Activated T-cell treated with anti-CD3 and anti-CD28 coated beads, Interleukin-2, amount 50 U/mL, for 1 hour (primary cell): ENCODE data around the gene CYLD.
A peak's percentile ranks its signal among the peaks of the same experiment; 100 is the strongest.

Experiments
- DNase-seq: peaks from one replicate; pipeline ENCODE4 v3.0.0-alpha.2; 2020

Gene CYLD

GRCh38 chr16:50741781-50742575 lies at the start of gene CYLD:
TSS of gene CYLD (plus strand) at chr16:50742086. CDS start at chr16:50749699, 7,613 bp downstream.
- DNase-seq: peak; percentile 98

GRCh38 chr16:50692644-50692998 lies 49.3 kb upstream of the CYLD start:
- no peak for DNase-seq

DNA sequence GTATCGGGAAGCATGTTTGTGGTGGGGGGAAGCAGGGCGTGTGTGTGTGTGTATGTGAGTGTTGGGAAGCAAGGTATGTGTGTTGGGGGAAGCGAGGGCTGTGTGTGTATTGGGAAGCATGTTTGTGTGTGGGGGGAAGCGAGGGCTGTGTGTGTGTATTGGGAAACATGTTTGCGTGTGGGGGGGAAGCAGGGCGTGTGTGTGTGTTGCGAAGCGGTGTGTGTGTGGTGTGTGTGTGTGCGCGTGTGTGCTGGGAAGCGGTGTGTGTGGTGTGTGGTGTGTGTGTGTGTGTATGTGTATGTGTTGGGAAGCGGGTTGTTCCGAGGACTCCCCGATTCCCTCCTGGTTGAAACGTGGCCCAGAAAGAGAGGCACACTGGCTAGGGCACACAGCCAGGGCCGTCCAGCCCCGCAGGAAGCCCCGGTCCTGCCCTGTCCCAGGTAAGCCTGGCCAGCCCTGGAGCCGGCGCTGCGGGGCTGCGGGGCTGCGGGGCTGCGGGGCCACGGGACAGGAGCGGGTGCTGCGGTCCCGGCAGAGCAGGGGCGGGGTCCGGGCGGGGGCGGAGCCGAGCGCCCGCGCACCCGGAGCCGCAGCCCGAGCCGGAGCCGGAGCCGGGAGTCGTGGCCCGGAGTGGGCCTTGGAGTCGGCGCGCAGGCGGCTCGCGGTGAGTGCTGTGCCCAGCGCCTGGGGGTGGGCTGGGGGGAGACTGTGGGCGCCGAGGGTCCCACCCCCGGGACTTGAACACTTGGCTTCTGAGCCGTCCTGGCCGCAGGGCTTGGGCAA lies 48.7 kb upstream of the CYLD start, which contains the start of gene NOD2:
Gene NOD2 (plus strand): TSS at position 608 of the 783 bp plus-strand sequence. CDS start 5,890 bp downstream, outside the sequence.
- peak; percentile 57 for DNase-seq

DNA sequence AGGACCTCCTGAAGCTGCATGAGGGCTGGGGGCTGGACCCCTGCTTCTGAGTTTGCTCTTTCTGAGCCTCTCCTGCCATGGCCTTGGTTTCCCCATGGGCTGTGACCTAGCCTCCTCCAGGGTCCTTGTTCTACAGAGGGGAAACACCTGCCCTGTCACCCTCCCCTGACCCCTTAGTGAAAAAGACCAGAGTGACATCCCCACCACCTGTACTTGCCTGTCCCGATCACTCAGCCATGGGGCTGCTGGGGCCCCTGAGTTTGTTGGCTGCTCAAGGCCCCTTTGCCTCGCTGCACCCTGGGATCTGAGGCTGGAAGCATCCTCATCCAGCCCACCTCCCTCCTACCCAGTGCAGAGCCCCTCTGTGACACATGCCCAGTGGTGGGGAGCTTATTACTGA lies 47.7 kb upstream of the CYLD start:
- no peak for DNase-seq

- no peak for DNase-seq
Measured at GRCh38 chr16:50695017-50696000, 46.6 kb upstream of the CYLD start.

GRCh38 chr16:50696126-50696525 lies 45.8 kb upstream of the CYLD start:
- DNase-seq: no peak

- peak; percentile 55 for DNase-seq
Measured at GRCh38 chr16:50696575-50697420, 45.1 kb upstream of the CYLD start.

- no peak for DNase-seq
Measured at GRCh38 chr16:50697421-50697715, 44.5 kb upstream of the CYLD start.

DNA sequence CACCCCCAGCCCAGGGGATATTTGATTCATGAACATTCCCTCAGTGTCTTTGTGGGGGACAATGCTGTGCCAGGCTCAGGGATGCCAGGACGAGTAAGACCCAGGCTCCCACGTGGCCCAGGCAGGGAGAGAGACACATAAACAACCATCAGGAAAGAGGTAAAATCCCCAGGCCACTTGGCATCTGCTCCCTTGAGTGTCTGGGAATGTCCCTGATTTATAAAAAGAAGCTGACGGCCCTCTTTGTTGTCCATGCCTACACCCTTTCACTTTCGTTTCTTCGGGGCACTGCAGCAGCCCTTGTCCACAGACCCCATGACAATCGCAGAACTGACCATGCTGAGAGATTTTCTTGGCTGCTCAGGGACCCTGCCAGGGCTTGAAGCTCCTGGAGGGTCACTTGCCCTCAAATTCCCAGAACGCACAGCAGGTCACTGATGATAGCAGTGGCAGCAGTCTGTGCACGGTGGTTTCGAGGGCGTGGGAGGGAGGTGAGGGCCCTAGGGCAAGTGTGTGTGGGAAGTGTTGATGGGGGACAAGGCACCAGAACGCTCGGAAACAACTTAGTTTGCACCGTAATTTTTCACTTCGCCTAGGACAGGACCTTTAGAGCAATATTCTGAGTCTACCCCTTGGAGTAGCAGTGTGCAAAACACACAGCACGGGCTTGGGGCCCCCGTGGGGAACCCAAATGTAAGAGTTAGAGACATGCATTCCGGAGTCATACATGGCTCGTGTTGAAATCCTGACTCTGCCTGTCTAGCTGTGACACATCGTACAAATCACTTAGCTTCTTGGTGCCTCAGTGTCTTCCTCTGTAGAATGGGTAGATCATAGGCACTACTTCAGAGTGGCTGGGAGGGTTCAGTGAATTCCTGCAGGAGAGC lies 43.8 kb upstream of the CYLD start:
- DNase-seq: no peak

- no peak for DNase-seq
Measured at GRCh38 chr16:50699326-50700159, 42.3 kb upstream of the CYLD start.

GRCh38 chr16:50702725-50703124 lies 39.2 kb upstream of the CYLD start:
- DNase-seq: no peak

DNA sequence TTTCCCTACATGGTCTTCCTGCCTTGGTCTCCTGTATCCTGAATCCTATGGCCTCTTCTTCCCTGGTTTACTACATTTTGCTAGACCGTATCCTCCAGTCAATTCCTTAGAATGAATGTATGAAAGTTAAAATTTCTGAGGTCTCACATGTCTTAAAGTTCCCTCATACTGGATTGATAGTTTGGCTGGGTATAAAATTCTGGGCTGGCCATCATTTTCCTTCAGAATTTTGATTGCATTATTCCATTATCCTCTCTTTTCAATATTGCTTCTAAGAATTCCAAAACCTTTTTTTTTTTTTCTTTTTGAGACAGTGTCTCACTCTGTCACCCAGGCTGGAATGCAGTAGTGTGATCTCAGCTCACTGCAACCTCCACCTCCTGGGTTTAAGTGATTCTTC lies 37.6 kb upstream of the CYLD start:
- DNase-seq: no peak

- no peak for DNase-seq
Measured at GRCh38 chr16:50705436-50706110, 36.3 kb upstream of the CYLD start.

GRCh38 chr16:50706250-50706649 lies 35.6 kb upstream of the CYLD start:
- no peak for DNase-seq

GRCh38 chr16:50708373-50709060 lies 33.4 kb upstream of the CYLD start:
- peak; percentile 33 for DNase-seq

DNA sequence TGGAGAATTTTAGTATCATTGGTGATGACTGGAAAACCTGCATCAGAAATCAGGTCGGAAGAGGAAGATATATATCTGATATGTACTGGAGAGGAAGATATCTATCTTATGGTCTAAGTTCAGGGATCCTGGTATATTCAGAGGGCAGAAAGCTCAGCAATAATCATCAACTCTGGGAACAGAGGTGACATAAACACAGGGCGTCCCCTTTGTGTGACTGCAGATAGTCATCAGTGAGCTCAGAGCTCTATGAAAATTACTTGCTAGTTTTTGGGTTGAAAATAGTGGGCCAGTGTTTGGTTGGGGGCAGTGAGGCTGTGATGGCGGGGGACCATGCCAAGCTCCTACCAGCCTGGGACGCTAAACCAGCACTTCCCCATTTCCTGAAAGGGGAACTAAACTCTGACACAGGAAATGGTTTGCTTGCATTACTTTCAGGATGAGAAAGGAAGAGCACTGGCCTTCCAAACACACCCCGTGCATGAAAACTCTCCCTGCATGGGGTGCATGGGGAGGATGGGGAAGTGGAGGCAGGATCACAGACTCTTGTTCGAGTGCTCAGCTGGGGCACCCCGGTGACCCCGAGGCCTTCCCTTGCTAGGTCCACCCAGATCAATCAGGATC lies 32.7 kb upstream of the CYLD start:
- no peak for DNase-seq

- no peak for DNase-seq
Measured at GRCh38 chr16:50709980-50710379, 31.9 kb upstream of the CYLD start.

DNA sequence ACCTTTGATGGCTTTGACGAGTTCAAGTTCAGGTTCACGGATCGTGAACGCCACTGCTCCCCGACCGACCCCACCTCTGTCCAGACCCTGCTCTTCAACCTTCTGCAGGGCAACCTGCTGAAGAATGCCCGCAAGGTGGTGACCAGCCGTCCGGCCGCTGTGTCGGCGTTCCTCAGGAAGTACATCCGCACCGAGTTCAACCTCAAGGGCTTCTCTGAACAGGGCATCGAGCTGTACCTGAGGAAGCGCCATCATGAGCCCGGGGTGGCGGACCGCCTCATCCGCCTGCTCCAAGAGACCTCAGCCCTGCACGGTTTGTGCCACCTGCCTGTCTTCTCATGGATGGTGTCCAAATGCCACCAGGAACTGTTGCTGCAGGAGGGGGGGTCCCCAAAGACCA lies 30.8 kb upstream of the CYLD start:
- DNase-seq: no peak
